IMR-90 (cell line): ENCODE measurements around the gene CPED1. TPM values are rescaled to one million over a fixed set of nuclear protein-coding genes. Genes with fewer than 3 reads are reported as not detected.

ENCODE experiments used
- ATAC-seq: fragments of 200-7000 bp; cut with Tn5 transposase; 2 replicates; pipeline ENCODE4 v1.9.1; 2020; ENCODE audit warnings: low read depth, mild to moderate bottlenecking, moderate library complexity
- BruUV-seq: library from RNA; stranded (reverse); fragments of 400-500 nt; replicated peaks from 2 replicates; lab custom pipeline; 2021; lab: Mats Ljungman, UMichigan
- CTCF ChIA-PET: fragments of 300-600 bp; formaldehyde crosslinking; extraction: SDS; loops from one replicate; lab custom pipeline; 2021; ENCODE audit warnings: antibody characterized with exemption; lab: Yijun Ruan, JAX
- POLR2A ChIA-PET: fragments of 300-600 bp; sonication (Branson Sonifier 250); formaldehyde crosslinking; loops from one replicate; lab custom pipeline; 2022; ENCODE audit warnings: antibody characterized with exemption; ENCODE audit not compliant: unreplicated experiment; lab: Charles Lee
- DNase-seq: peaks from one replicate; pipeline ENCODE4 v3.0.0; 2013
- H2AFZ ChIP-seq: replicated peaks from 2 replicates; pipeline ENCODE3; 2013; ENCODE audit warnings: low read length, mild to moderate bottlenecking; ENCODE audit not compliant: poor library complexity
- H2AK5ac ChIP-seq: 2 replicates; pipeline ENCODE4 v1.6.1; 2013; ENCODE audit warnings: low read depth, low read length, inconsistent platforms
- H2AK9ac ChIP-seq: replicated peaks from 2 replicates; pipeline ENCODE3; 2013; ENCODE audit warnings: mild to moderate bottlenecking, low read depth, low read length, moderate library complexity; ENCODE audit not compliant: poor library complexity
- H2BK120ac ChIP-seq: 2 replicates; pipeline ENCODE4 v1.6.1; 2013; ENCODE audit warnings: low read depth, low read length, inconsistent platforms
- H2BK15ac ChIP-seq: 3 replicates; pipeline ENCODE4 v1.6.1; 2013; ENCODE audit warnings: low read depth, low read length, inconsistent platforms
- H2BK20ac ChIP-seq: 2 replicates; pipeline ENCODE4 v1.6.1; 2013; ENCODE audit warnings: low read depth, mild to moderate bottlenecking, inconsistent platforms, low read length, moderate library complexity
- H2BK5ac ChIP-seq: 2 replicates; pipeline ENCODE4 v1.6.1; 2013; ENCODE audit warnings: mild to moderate bottlenecking, low read depth, low read length, inconsistent platforms; ENCODE audit not compliant: poor library complexity, severe bottlenecking
- H3K14ac ChIP-seq: replicated peaks from 2 replicates; pipeline ENCODE4 v1.6.1; 2013; ENCODE audit warnings: low read depth, low read length, inconsistent platforms
- H3K18ac ChIP-seq: 2 replicates; pipeline ENCODE4 v1.6.1; 2013; ENCODE audit warnings: low read depth, low read length, control low read depth
- H3K23ac ChIP-seq: 2 replicates; pipeline ENCODE4 v1.6.1; 2013; ENCODE audit warnings: low read depth, low read length, inconsistent platforms
- H3K27ac ChIP-seq: 2 replicates; pipeline ENCODE4 v1.5.1; 2013; ENCODE audit warnings: mild to moderate bottlenecking, control low read depth, low read length; ENCODE audit not compliant: insufficient read depth
- H3K27me3 ChIP-seq: 2 replicates; pipeline ENCODE4 v1.6.1; 2013; ENCODE audit warnings: low read length; ENCODE audit not compliant: control insufficient read depth, insufficient read depth
- H3K36me3 ChIP-seq: 2 replicates; pipeline ENCODE4 v1.6.1; 2013; ENCODE audit warnings: low read length, mixed read lengths; ENCODE audit not compliant: control insufficient read depth, insufficient read depth
- H3K4ac ChIP-seq: 2 replicates; pipeline ENCODE4 v1.6.1; 2013; ENCODE audit warnings: low read depth, low read length, inconsistent platforms
- H3K4me1 ChIP-seq: 2 replicates; pipeline ENCODE4 v1.6.1; 2013; ENCODE audit warnings: low read length, mixed read lengths; ENCODE audit not compliant: control insufficient read depth, insufficient read depth
- H3K4me2 ChIP-seq: 2 replicates; pipeline ENCODE4 v1.6.1; 2013; ENCODE audit warnings: low read depth, mild to moderate bottlenecking, control low read depth, low read length, moderate library complexity
- H3K4me3 ChIP-seq: 2 replicates; pipeline ENCODE4 v1.5.1; 2013; ENCODE audit warnings: low read depth, mild to moderate bottlenecking, control low read depth, low read length, moderate library complexity; ENCODE audit not compliant: insufficient read depth
- H3K56ac ChIP-seq: 2 replicates; pipeline ENCODE4 v1.6.1; 2013; ENCODE audit warnings: low read length, inconsistent platforms; ENCODE audit not compliant: insufficient read depth; ENCODE audit errors: extremely low read depth
- H3K79me1 ChIP-seq, 2 experiments: 2 replicates each; pipeline ENCODE4 v1.6.1; 2013; ENCODE audit warnings: low read length in 2 of 2, inconsistent platforms in 1 of 2, low read depth in 1 of 2
- H3K9ac ChIP-seq: 2 replicates; pipeline ENCODE4 v1.6.1; 2013; ENCODE audit warnings: low read depth, low read length, control low read depth
- H3K9me1 ChIP-seq: 2 replicates; pipeline ENCODE4 v1.6.1; 2013; ENCODE audit warnings: low read length, inconsistent platforms; ENCODE audit not compliant: insufficient read depth
- H3K9me3 ChIP-seq: 2 replicates; pipeline ENCODE4 v1.6.1; 2013; ENCODE audit warnings: low read length; ENCODE audit not compliant: control insufficient read depth, insufficient read depth
- H4K20me1 ChIP-seq: 2 replicates; pipeline ENCODE4 v1.6.1; 2013; ENCODE audit warnings: low read length, inconsistent platforms; ENCODE audit not compliant: insufficient read depth
- H4K5ac ChIP-seq: 2 replicates; pipeline ENCODE4 v1.6.1; 2013; ENCODE audit warnings: mild to moderate bottlenecking, low read depth, low read length, control low read depth
- H4K8ac ChIP-seq, 2 experiments: 2 replicates each; pipeline ENCODE4 v1.6.1; 2013; ENCODE audit warnings: low read depth in 2 of 2, low read length in 2 of 2, control low read depth in 1 of 2, inconsistent platforms in 1 of 2
- H4K91ac ChIP-seq: 2 replicates; pipeline ENCODE4 v1.6.1; 2013; ENCODE audit warnings: low read depth, low read length, inconsistent platforms; ENCODE audit not compliant: insufficient read depth
- BHLHE40 ChIP-seq: fragments of 150-350 bp; IDR thresholded peaks from 2 replicates; pipeline ENCODE4 v1.6.1; 2016; ENCODE audit warnings: mild to moderate bottlenecking, low read depth, low read length
- CEBPB ChIP-seq: IDR thresholded peaks from 2 replicates; pipeline ENCODE4 v1.6.1; 2012; ENCODE audit warnings: low read depth, low read length, improper control_type of control experiment
- CHD1 ChIP-seq: IDR thresholded peaks from 2 replicates; pipeline ENCODE4 v1.6.1; 2012; ENCODE audit warnings: low read depth, low read length, improper control_type of control experiment
- CTCF ChIP-seq: conservative IDR thresholded peaks from 2 replicates; pipeline ENCODE4 v1.5.1; 2012; ENCODE audit warnings: mild to moderate bottlenecking, low read depth, low read length, improper control_type of control experiment
- ELK1 ChIP-seq: fragments of 150-350 bp; IDR thresholded peaks from 2 replicates; pipeline ENCODE4 v1.6.1; 2016; ENCODE audit warnings: low read depth, mild to moderate bottlenecking, low read length, moderate library complexity, borderline replicate concordance
- FOS ChIP-seq: fragments of 150-350 bp; IDR thresholded peaks from 2 replicates; pipeline ENCODE4 v1.6.1; 2016; ENCODE audit warnings: low read depth, low read length
- MAZ ChIP-seq: IDR thresholded peaks from 2 replicates; pipeline ENCODE4 v1.6.1; 2012; ENCODE audit warnings: low read depth, mild to moderate bottlenecking, low read length, improper control_type of control experiment, moderate library complexity, borderline replicate concordance
- MXI1 ChIP-seq: IDR thresholded peaks from 2 replicates; pipeline ENCODE4 v1.6.1; 2012; ENCODE audit warnings: low read depth, mild to moderate bottlenecking, low read length, moderate library complexity, borderline replicate concordance
- NFE2L2 ChIP-seq: fragments of 150-350 bp; IDR thresholded peaks from 2 replicates; pipeline ENCODE4 v1.6.1; 2016; ENCODE audit warnings: low read depth, mild to moderate bottlenecking, low read length
- POLR2A ChIP-seq: IDR thresholded peaks from 2 replicates; pipeline ENCODE4 v1.6.1; 2012; ENCODE audit warnings: mild to moderate bottlenecking, low read depth, low read length
- RAD21 ChIP-seq: IDR thresholded peaks from 2 replicates; pipeline ENCODE4 v1.6.1; 2012; ENCODE audit warnings: low read length, improper control_type of control experiment
- RCOR1 ChIP-seq: IDR thresholded peaks from 2 replicates; pipeline ENCODE4 v1.6.1; 2012; ENCODE audit warnings: mild to moderate bottlenecking, low read length, improper control_type of control experiment; ENCODE audit not compliant: insufficient replicate concordance
- RFX5 ChIP-seq: IDR thresholded peaks from 2 replicates; pipeline ENCODE4 v1.8.0; 2012; ENCODE audit warnings: low read depth, mild to moderate bottlenecking, low read length, moderate library complexity
- SMC3 ChIP-seq: fragments of 150-350 bp; IDR thresholded peaks from 2 replicates; pipeline ENCODE4 v1.6.1; 2016; ENCODE audit warnings: low read depth, mild to moderate bottlenecking, antibody characterized with exemption, low read length, moderate library complexity
- WGBS, 2 experiments: methylation state at CpG; one replicate each; pipeline versions ENCODE4 v1.1.5 to v1.1.7; 2013; ENCODE audit warnings: missing lambda C conversion rate in 2 of 2; ENCODE audit not compliant: insufficient read length in 1 of 2; ENCODE audit errors: extremely low coverage in 2 of 2; 5-methylcytosine and 5-hydroxymethylcytosine counted together
- dilution Hi-C: fragments of 300-500 bp; cut with HindIII; formaldehyde crosslinking; loops from one replicate; pipeline ENCODE4 v1.14.3; 2018; ENCODE audit warnings: low sequenced_read_pairs; ENCODE audit not compliant: unreplicated experiment
- in situ Hi-C: fragments of 300-500 bp; cut with MboI; formaldehyde crosslinking; loops from 3 replicates; pipeline ENCODE4 v1.14.3; 2019; ENCODE audit warnings: low sequenced_read_pairs, inconsistent platforms, mixed read lengths
- intact Hi-C: fragments of 100-400 bp; cut with micrococcal nuclease; formaldehyde crosslinking; loops from 2 replicates; pipeline ENCODE4 v1.10.0; 2022
- polyA plus RNA-seq, 3 experiments: library from polyadenylated mRNA; depleted of rRNA; stranded (reverse); fragments of >200 nt; gene quantifications; 2 replicates each; pipeline ENCODE4 v1.2.3, GENCODE V29; 2012; ENCODE audit warnings: low replicate concordance in 1 of 3
- total RNA-seq: library from RNA; depleted of rRNA; stranded (reverse); fragments of >200 nt; gene quantifications from 2 replicates; pipeline ENCODE4 v1.2.3, GENCODE V29; 2012

The CPED1 gene
- total and polyA plus RNA-seq, 2 of the 4 experiments (the other 2 are of a cell fraction): 31.2 to 96.8 TPM

DNA sequence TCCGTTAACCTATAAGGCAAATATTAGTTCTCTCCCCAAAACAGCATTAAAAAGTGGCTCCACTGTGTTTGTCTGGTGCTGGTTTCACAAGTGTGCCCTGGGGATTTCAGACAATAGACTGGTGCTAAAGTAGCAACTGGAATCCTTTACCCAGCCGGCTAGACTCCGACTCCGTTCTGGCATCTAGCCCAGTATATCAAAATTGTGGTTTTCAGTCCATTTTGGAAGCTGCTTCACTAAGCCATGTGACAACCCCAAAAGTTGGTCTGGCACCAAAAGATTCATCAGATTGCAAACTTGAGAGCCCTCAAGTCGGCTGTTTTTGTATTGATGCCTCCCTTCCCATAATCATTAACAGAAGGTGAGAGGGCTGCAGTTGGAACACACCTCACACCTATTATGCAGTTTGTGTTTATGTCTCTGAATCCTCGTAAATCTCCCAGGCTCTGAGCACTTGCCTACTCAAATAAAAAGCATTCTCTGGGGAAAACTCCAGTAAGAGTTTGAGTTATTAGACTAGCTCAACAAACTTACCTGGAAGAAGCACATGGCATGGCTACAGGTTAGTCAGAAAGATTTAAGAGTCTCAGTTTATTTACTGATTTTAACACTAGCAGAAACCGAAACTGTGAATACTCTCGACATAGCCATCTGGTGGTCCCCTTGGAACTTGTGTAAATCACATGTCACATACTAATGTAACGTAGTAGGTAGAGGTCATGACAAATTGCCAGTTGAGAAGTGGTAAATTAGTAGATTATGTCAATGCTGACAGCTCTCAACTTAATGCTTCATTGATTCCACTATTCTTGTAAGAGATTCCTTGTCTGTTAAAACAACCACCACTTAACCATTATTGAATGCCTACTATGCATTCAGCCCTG is 325.5 kb downstream of the CPED1 start:
- ATAC-seq (no peak), DNase-seq (no peak)
- 67% methylated on average over 3 of the region's 9 CpGs; no CpG with 5 or more reads in 1 of the 2 experiments for WGBS, 2 experiments
- Histone ChIP-seq H2BK20ac (no peak overlapping the region), H4K91ac (no peak overlapping the region), H2AK5ac (no peak overlapping the region), H3K27ac (no peak overlapping the region), H3K14ac (no peak overlapping the region), H3K4ac (no peak overlapping the region; the same call in 1 of the 2 replicates), H4K20me1 (no peaks in the 10 kb centered on the region), H3K79me1 (no peaks in the 10 kb centered on the region), H2AFZ (peak overlapping the region; percentile 13), H4K5ac (no peak overlapping the region), H3K18ac (no peak overlapping the region), H2AK9ac (no peak overlapping the region), H3K23ac (no peak overlapping the region), H3K27me3 (no peaks in the 10 kb centered on the region), H3K9me1 (no peaks in the 10 kb centered on the region), H3K4me2 (no peak overlapping the region), H2BK5ac (no peak overlapping the region), H2BK120ac (no peak overlapping the region), H3K36me3 (no peaks in the 10 kb centered on the region), H3K4me1 (peaks cover 2% of the 10 kb centered on the region; the same call in 1 of the 2 replicates), H3K9me3 (no peaks in the 10 kb centered on the region), H3K4me3 (no peak overlapping the region), H4K8ac (no peak overlapping the region), H3K56ac (no peak overlapping the region), H2BK15ac (no peak overlapping the region), H3K9ac (no peak overlapping the region)
- intact Hi-C loops (no loop called here), in situ Hi-C loops (no loop called here), dilution Hi-C loops (no loop called here)
- ChIA-PET POLR2A (interaction anchor here (0.6 kb wide), 1 partner anchor 343 kb away, joined by 5 read pairs; no protein-coding TSS in a partner anchor), CTCF (interaction anchor here (1.0 kb wide), 1 partner anchor 13 kb away, joined by 3 read pairs; no protein-coding TSS in a partner anchor)
- no TSS peak for BruUV-seq
- TF ChIP-seq POLR2A: no peak
- TF ChIP-seq RAD21: no peak
- no peak for TF ChIP-seq SMC3
- no peak for TF ChIP-seq CEBPB
- TF ChIP-seq ELK1: no peak
- TF ChIP-seq MXI1: no peak
- TF ChIP-seq CHD1: no peak
- TF ChIP-seq NFE2L2: no peak
- TF ChIP-seq FOS: no peak
- no peak for TF ChIP-seq RFX5
- no peak for TF ChIP-seq CTCF
- no peak for TF ChIP-seq MAZ
- TF ChIP-seq RCOR1: no peak
- no peak for TF ChIP-seq BHLHE40
